ENCODE data around the gene SIAH3. TPM values are rescaled to one million over a fixed set of nuclear protein-coding genes. Genes with fewer than 3 reads are reported as not detected.

SIAH3 gene
- total RNA-seq, 2 experiments from 2014 or later = 0.18 to 0.19 TPM

DNA sequence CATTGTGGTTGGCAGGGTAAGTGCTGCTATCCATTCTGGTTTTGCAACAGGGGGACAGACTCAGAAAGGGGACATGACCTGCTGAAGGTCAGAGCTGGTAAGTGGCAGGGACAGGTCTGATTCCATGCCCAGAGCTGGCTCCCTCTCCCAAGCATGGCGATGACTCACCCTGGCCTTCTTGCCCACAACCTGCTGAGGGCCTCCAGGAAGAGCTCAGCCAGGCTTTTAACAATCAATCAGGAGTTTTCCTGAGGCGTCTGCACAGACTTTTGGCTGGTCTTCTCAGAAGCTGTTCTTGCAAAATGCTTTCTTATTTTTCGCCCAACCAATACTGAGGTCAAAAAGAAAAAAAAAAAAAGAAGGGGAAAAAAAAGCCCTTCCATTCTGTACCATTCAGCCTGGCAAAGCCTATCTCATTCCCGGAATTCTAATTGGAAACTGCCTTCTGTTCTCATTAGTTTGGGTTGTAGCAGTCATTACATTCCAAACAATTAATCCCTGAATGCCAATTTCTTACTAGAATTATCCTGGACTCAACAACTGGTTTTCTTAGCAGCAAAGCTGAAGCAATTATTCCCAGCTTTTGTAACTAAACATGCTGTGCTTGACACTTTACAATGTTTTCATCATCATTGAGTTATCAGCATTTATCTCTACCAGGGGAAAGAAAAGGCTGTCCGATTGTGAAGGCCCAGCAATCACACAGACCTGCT, 17.7 kb downstream of the SIAH3 start:
- H3K36me3 Mint-ChIP-seq (ENCODE audit: low read depth) = no peaks in the 10 kb centered on the region
- intact Hi-C loops (cut with DNase I, micrococcal nuclease) = no loop called here
- no peak overlapping the region for H3K4me3 Mint-ChIP-seq
- H3K9me3 Mint-ChIP-seq (ENCODE audit: low read depth) = no peaks in the 10 kb centered on the region
- POLR2A ChIA-PET = no interaction called here
- no peak for DNase-seq
- no peaks in the 10 kb centered on the region for H3K4me1 Mint-ChIP-seq
- H3K27ac Mint-ChIP-seq = no peak overlapping the region
- CTCF ChIA-PET = interaction anchor here (0.7 to 1.7 kb wide), 2 partner anchors 7 to 15 kb away, joined by 3 to 6 read pairs; no protein-coding TSS in a partner anchor
- H3K27me3 Mint-ChIP-seq = no peaks in the 10 kb centered on the region
- no peak for ATAC-seq

- Mint-ChIP-seq H3K4me1 (no peaks in the 10 kb centered on the region), H3K27ac (no peak overlapping the region), H3K27me3 (no peaks in the 10 kb centered on the region), H3K36me3 (ENCODE audit: low read depth) (no peaks in the 10 kb centered on the region), H3K4me3 (no peak overlapping the region), H3K9me3 (ENCODE audit: low read depth) (no peaks in the 10 kb centered on the region)
- ChIA-PET CTCF (interaction anchor here (0.7 kb wide), 1 partner anchor 16 kb away, joined by 3 read pairs; no protein-coding TSS in a partner anchor), POLR2A (interaction anchor here (0.6 kb wide), 1 partner anchor 522 kb away, joined by 3 read pairs; no protein-coding TSS in a partner anchor)
- no peak for DNase-seq
- no peak for ATAC-seq
- intact Hi-C loops (cut with DNase I, micrococcal nuclease) = no loop called here
Observed at GRCh38 chr13:45833242-45833641, 18.3 kb downstream of the SIAH3 start.

GRCh38 chr13:45831851-45832250, 19.7 kb downstream of the SIAH3 start:
- POLR2A ChIA-PET = no interaction called here
- H3K27ac Mint-ChIP-seq = no peak overlapping the region
- no peaks in the 10 kb centered on the region for H3K36me3 Mint-ChIP-seq (ENCODE audit: low read depth)
- no peaks in the 10 kb centered on the region for H3K9me3 Mint-ChIP-seq (ENCODE audit: low read depth)
- CTCF ChIA-PET = no interaction called here
- DNase-seq (no peak), ATAC-seq (no peak)
- no peaks in the 10 kb centered on the region for H3K27me3 Mint-ChIP-seq
- intact Hi-C loops (cut with DNase I, micrococcal nuclease) = no loop called here
- no peaks in the 10 kb centered on the region for H3K4me1 Mint-ChIP-seq
- no peak overlapping the region for H3K4me3 Mint-ChIP-seq

- Mint-ChIP-seq H3K27ac (no peak overlapping the region), H3K4me1 (no peaks in the 10 kb centered on the region), H3K27me3 (no peaks in the 10 kb centered on the region), H3K36me3 (ENCODE audit: low read depth) (no peaks in the 10 kb centered on the region), H3K4me3 (no peak overlapping the region), H3K9me3 (ENCODE audit: low read depth) (no peaks in the 10 kb centered on the region)
- DNase-seq (no peak), ATAC-seq (no peak)
- CTCF ChIA-PET = interaction anchor here (0.5 kb wide), 2 partner anchors 69 to 564 kb away, joined by 4 to 6 read pairs; no protein-coding TSS in a partner anchor
- POLR2A ChIA-PET = no interaction called here
- intact Hi-C loops (cut with DNase I, micrococcal nuclease) = no loop called here
Observed at GRCh38 chr13:45830121-45830520, 21.4 kb downstream of the SIAH3 start.

DNA sequence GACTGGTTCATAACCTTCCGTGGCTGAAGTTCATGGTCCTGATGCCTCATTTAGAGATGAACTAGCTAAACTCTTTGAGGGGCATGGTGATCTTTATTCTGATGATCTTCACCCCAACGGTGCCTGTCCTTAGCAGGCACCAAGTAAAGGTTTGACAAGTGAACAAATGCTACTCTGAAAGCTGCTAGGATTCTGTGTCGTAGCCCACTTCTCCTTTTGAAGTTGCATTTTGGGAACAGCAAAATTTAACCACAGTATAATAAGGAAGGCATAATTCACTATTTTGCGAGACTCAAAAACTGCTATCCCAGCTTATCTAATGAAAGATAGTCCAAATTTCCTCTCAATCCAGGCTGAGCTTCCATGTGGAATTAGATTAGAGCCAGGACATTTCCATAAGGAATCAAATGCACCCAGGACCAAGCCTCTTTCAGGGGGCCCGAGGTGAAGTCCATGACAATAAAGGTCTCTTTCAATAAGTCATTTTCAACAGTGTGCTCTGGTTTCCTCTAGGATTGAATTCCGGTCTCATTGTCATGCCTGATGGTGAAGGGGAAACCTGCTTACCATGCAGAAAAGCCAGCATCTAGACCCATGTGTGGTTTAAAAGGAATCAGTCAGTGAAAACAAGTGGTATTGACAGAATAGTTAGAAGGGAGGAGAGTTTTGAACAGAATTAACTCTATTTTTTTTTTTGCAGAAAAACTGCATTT, 23.1 kb downstream of the SIAH3 start:
- POLR2A ChIA-PET = no interaction called here
- no peaks in the 10 kb centered on the region for H3K4me1 Mint-ChIP-seq
- DNase-seq (no peak), ATAC-seq (no peak)
- intact Hi-C loops (cut with DNase I, micrococcal nuclease) = no loop called here
- H3K27ac Mint-ChIP-seq = no peak overlapping the region
- no peak overlapping the region for H3K4me3 Mint-ChIP-seq
- no peaks in the 10 kb centered on the region for H3K9me3 Mint-ChIP-seq (ENCODE audit: low read depth)
- no peaks in the 10 kb centered on the region for H3K36me3 Mint-ChIP-seq (ENCODE audit: low read depth)
- H3K27me3 Mint-ChIP-seq = no peaks in the 10 kb centered on the region
- CTCF ChIA-PET = interaction anchor here (0.7 to 1.2 kb wide), 2 partner anchors 10 to 150 kb away, joined by 4 read pairs; no protein-coding TSS in a partner anchor

- intact Hi-C loops (cut with DNase I, micrococcal nuclease) = no loop called here
- Mint-ChIP-seq H3K27me3 (no peaks in the 10 kb centered on the region), H3K4me1 (no peaks in the 10 kb centered on the region), H3K9me3 (ENCODE audit: low read depth) (no peaks in the 10 kb centered on the region), H3K4me3 (no peak overlapping the region), H3K36me3 (ENCODE audit: low read depth) (no peaks in the 10 kb centered on the region), H3K27ac (no peak overlapping the region)
- ChIA-PET POLR2A (no interaction called here), CTCF (interaction anchor here (0.6 kb wide), 1 partner anchor 1216 kb away, joined by 4 read pairs; no protein-coding TSS in a partner anchor)
- no peak for ATAC-seq
- DNase-seq = no peak
Observed at GRCh38 chr13:45827318-45827717, 24.2 kb downstream of the SIAH3 start.

GRCh38 chr13:45826731-45827130, 24.8 kb downstream of the SIAH3 start:
- DNase-seq = no peak
- Mint-ChIP-seq H3K27ac (no peak overlapping the region), H3K9me3 (ENCODE audit: low read depth) (no peaks in the 10 kb centered on the region), H3K27me3 (no peaks in the 10 kb centered on the region), H3K4me3 (no peak overlapping the region), H3K36me3 (ENCODE audit: low read depth) (no peaks in the 10 kb centered on the region), H3K4me1 (no peaks in the 10 kb centered on the region)
- ChIA-PET POLR2A (no interaction called here), CTCF (interaction anchor here (0.6 to 1.1 kb wide), 3 partner anchors 8 to 1215 kb away, joined by 3 to 6 read pairs (median 4); no protein-coding TSS in a partner anchor)
- intact Hi-C loops (cut with DNase I, micrococcal nuclease) = no loop called here
- no peak for ATAC-seq

GRCh38 chr13:45825387-45825650, 26.2 kb downstream of the SIAH3 start:
- Mint-ChIP-seq H3K4me1 (no peaks in the 10 kb centered on the region), H3K27me3 (no peaks in the 10 kb centered on the region), H3K9me3 (ENCODE audit: low read depth) (no peaks in the 10 kb centered on the region), H3K36me3 (ENCODE audit: low read depth) (no peaks in the 10 kb centered on the region), H3K4me3 (no peak overlapping the region), H3K27ac (no peak overlapping the region)
- no peak for ATAC-seq
- ChIA-PET POLR2A (no interaction called here), CTCF (interaction anchor here (0.7 kb wide), 1 partner anchor 46 kb away, joined by 3 read pairs; no protein-coding TSS in a partner anchor)
- intact Hi-C loops (cut with DNase I, micrococcal nuclease) = no loop called here
- no peak for DNase-seq

DNA sequence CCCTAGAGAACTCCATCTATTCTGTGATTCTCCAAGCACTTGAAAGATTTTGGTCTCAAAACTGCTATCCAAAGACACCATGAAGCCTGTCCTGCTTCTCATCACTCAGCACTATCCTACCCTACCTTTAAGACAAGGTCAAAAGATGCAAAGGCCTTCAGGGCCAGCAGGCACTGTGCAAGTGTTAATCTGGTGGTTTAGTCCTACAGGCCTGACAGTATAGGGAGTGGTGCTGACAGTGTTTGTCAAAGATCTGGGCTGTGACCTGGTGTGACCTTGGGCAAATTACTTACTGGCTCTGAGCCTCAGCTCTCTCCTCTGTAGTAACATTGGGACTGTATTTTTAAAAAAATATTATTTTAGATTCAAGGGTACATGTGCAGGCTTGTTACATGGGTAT, 28.0 kb downstream of the SIAH3 start:
- CTCF ChIA-PET = no interaction called here
- no peak for DNase-seq
- Mint-ChIP-seq H3K36me3 (ENCODE audit: low read depth) (no peaks in the 10 kb centered on the region), H3K27me3 (no peaks in the 10 kb centered on the region), H3K27ac (no peak overlapping the region), H3K4me1 (no peaks in the 10 kb centered on the region), H3K4me3 (no peak overlapping the region), H3K9me3 (ENCODE audit: low read depth) (peaks cover under 1% of the 10 kb centered on the region)
- intact Hi-C loops (cut with DNase I, micrococcal nuclease) = no loop called here
- ATAC-seq = no peak
- POLR2A ChIA-PET = no interaction called here

DNA sequence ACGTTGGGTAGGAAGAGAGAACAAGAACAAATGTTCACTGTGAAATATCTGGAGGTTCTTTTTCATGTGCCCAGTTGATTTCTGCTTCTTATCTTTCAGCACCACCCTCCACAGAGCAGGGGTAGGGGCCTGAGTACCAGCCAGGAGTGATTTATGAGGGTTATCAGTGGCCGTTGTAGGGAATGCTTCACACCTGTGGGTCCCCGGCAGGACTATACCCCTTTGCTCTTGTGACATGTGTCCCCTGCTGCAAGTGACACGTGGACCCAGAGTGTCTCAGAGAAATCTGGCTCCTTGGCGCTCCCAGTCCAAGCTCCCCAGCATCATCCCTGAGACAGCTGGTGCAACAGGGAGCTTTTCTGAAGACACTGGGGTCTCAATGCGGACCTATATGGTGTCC, 29.7 kb downstream of the SIAH3 start:
- Mint-ChIP-seq H3K27me3 (no peaks in the 10 kb centered on the region), H3K9me3 (ENCODE audit: low read depth) (peaks cover 2% of the 10 kb centered on the region), H3K4me1 (no peaks in the 10 kb centered on the region), H3K4me3 (no peak overlapping the region), H3K27ac (no peak overlapping the region), H3K36me3 (ENCODE audit: low read depth) (no peaks in the 10 kb centered on the region)
- ChIA-PET CTCF (interaction anchor here (1.0 kb wide), 1 partner anchor 17 kb away, joined by 3 read pairs; no protein-coding TSS in a partner anchor), POLR2A (no interaction called here)
- no peak for ATAC-seq
- DNase-seq = no peak
- intact Hi-C loops (cut with DNase I, micrococcal nuclease) = no loop called here

- H3K4me1 Mint-ChIP-seq = no peaks in the 10 kb centered on the region
- ChIA-PET POLR2A (no interaction called here), CTCF (no interaction called here)
- H3K27ac Mint-ChIP-seq = no peak overlapping the region
- DNase-seq (no peak), ATAC-seq (no peak)
- H3K36me3 Mint-ChIP-seq (ENCODE audit: low read depth) = no peaks in the 10 kb centered on the region
- peaks cover 2% of the 10 kb centered on the region for H3K9me3 Mint-ChIP-seq (ENCODE audit: low read depth)
- no peaks in the 10 kb centered on the region for H3K27me3 Mint-ChIP-seq
- intact Hi-C loops (cut with DNase I, micrococcal nuclease) = no loop called here
- no peak overlapping the region for H3K4me3 Mint-ChIP-seq
Observed at GRCh38 chr13:45820106-45820838, 31.3 kb downstream of the SIAH3 start.
